Adrenal gland (tissue), 5 donors: ENCODE results near the gene LRRC14B.

ENCODE experiments used
- POLR2A ChIP-seq, 2 donors: fragments of 450-650 bp; IDR thresholded peaks; one replicate each; pipeline ENCODE4 v1.6.1; 2017; ENCODE audit warnings: antibody characterized with exemption in 2 of 2, mild to moderate bottlenecking in 2 of 2, moderate library complexity in 1 of 2
- TF ChIP-seq, protein P1 (sequence below), 6 experiments: fragments of 450-650 bp in 4 of 6; fragments of 200-600 bp in 2 of 6; sonication (generic) in 1 of 6; IDR thresholded peaks; 1 replicate in 5 of 6; 2 replicates in 1 of 6; pipeline versions ENCODE4 v1.5.1 to v1.8.0; 2016 to 2021; ENCODE audit warnings: antibody characterized with exemption in 6 of 6, mild to moderate bottlenecking in 2 of 6, moderate library complexity in 1 of 6
- donor health status: DM: no; HTN: no; CAD: no.

DNA sequence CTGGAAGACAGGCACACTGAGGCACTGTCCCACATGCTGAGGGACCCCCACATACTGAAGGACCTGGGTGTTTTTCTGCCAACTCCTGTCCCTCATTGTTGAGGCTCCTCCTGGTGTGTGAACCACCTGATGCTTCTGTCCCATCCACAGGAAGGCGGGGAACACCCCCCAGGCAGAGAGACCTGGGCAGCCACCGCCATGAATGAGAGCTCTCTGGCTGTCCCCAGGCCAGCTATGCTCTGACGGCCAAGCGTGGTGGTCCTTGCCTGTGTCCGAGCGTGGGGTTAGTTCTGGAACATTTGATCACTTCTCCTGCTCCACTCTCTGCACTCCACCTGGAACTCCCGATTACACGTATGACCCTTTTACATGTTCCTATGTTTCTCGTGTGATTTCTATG is 11.9 kb upstream of the LRRC14B start:
- TF ChIP-seq, protein P1, sequence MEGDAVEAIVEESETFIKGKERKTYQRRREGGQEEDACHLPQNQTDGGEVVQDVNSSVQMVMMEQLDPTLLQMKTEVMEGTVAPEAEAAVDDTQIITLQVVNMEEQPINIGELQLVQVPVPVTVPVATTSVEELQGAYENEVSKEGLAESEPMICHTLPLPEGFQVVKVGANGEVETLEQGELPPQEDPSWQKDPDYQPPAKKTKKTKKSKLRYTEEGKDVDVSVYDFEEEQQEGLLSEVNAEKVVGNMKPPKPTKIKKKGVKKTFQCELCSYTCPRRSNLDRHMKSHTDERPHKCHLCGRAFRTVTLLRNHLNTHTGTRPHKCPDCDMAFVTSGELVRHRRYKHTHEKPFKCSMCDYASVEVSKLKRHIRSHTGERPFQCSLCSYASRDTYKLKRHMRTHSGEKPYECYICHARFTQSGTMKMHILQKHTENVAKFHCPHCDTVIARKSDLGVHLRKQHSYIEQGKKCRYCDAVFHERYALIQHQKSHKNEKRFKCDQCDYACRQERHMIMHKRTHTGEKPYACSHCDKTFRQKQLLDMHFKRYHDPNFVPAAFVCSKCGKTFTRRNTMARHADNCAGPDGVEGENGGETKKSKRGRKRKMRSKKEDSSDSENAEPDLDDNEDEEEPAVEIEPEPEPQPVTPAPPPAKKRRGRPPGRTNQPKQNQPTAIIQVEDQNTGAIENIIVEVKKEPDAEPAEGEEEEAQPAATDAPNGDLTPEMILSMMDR (IDR thresholded peaks at IDR 0.05): no peak
- no peak for TF ChIP-seq POLR2A (IDR thresholded peaks at IDR 0.05)
